A549 treated with AZD9567 at 1 μM for 4 hours (cell line): ENCODE measurements around the gene NELFB. TPM values are rescaled to one million over a fixed set of nuclear protein-coding genes. Genes with fewer than 3 reads are reported as not detected.

Experiments
- total RNA-seq: library from RNA; stranded (reverse); fragments of 200-300 nt; extraction: Qiagen RNA extraction; gene quantifications from 5 replicates; pipeline ENCODE4 v1.2.3, GENCODE V29; 2022; ENCODE audit not compliant: insufficient read depth

The NELFB gene
- total RNA-seq = 48.5 to 62.6 TPM (median 57.4 TPM) in 5 replicates

GRCh38 chr9:137254624-137255447 is at the start of gene NELFB:
TSS of gene NELFB (plus strand) at chr9:137255327.

GRCh38 chr9:137222190-137223077 is 32.7 kb upstream of the NELFB start, which contains the start of gene RNF208:
TSS of gene RNF208 (minus strand) at chr9:137222240. CDS start at chr9:137221212, 1,028 bp downstream.

GRCh38 chr9:137224830-137225694 is 30.1 kb upstream of the NELFB start, which contains the start of gene CYSRT1:
TSS of gene CYSRT1 (plus strand) at chr9:137225174. CDS start at chr9:137225622, 448 bp downstream.

GRCh38 chr9:137227054-137227852 is 27.9 kb upstream of the NELFB start, which contains the start of gene RNF224:
TSS of gene RNF224 (plus strand) at chr9:137227502. CDS start at chr9:137228336, 834 bp downstream.

GRCh38 chr9:137230705-137231371 is 24.3 kb upstream of the NELFB start, which contains the start of gene SLC34A3:
TSS of gene SLC34A3 (plus strand) at chr9:137230901. CDS start at chr9:137231703, 802 bp downstream.

GRCh38 chr9:137240841-137241489 is 14.2 kb upstream of the NELFB start, which contains the start of gene TUBB4B:
TSS of gene TUBB4B (plus strand) at chr9:137241287. CDS start at chr9:137241361, 74 bp downstream.

GRCh38 chr9:137251194-137251461 is 4.0 kb upstream of the NELFB start, which contains the start of gene STPG3:
TSS of gene STPG3 (plus strand) at chr9:137251286. CDS start at chr9:137251287, 1 bp downstream.

GRCh38 chr9:137277329-137278041 is 22.4 kb downstream of the NELFB start, which contains the start of gene TOR4A:
TSS of gene TOR4A (plus strand) at chr9:137277726. CDS start at chr9:137278690, 964 bp downstream.

GRCh38 chr9:137302118-137302448 is 47.0 kb downstream of the NELFB start, which contains the start of gene NRARP:
TSS of gene NRARP (minus strand) at chr9:137302271. CDS start at chr9:137301928, 343 bp downstream.

Other genes starting within 250 kb of the NELFB start
- gene ABCA2, start 227.1 kb upstream of the NELFB start, total RNA-seq = 20.0 to 29.5 TPM (median 27.5 TPM) in 5 replicates
- 0.03 to 0.09 TPM (median 0.03 TPM) in 4 of 5 replicates, not detected in the other for gene FUT7, start 223.2 kb upstream of the NELFB start, total RNA-seq
- gene NPDC1, start 209.2 kb upstream of the NELFB start, total RNA-seq = 49.4 to 88.3 TPM (median 87.7 TPM) in 5 replicates
- gene ENTPD2, start 201.3 kb upstream of the NELFB start, total RNA-seq = 1.4 to 3.0 TPM (median 2.6 TPM) in 5 replicates
- gene SAPCD2, start 184.8 kb upstream of the NELFB start, total RNA-seq = 14.9 to 28.4 TPM (median 24.6 TPM) in 5 replicates
- 9.8 to 16.4 TPM (median 11.7 TPM) in 5 replicates for gene UAP1L1, start 177.8 kb upstream of the NELFB start, total RNA-seq
- gene MAN1B1, start 168.3 kb upstream of the NELFB start, total RNA-seq = 40.8 to 56.5 TPM (median 52.7 TPM) in 5 replicates
- 65.1 to 122 TPM (median 115 TPM) in 5 replicates for gene DPP7, start 140.6 kb upstream of the NELFB start, total RNA-seq
- 0.19 to 0.95 TPM (median 0.29 TPM) in 4 of 5 replicates, not detected in the other for gene GRIN1, start 116.2 kb upstream of the NELFB start, total RNA-seq
- 0.99 to 1.8 TPM (median 1.3 TPM) in 4 of 5 replicates, not detected in the other for gene LRRC26, start 85.3 kb upstream of the NELFB start, total RNA-seq
- not detected in 5 replicates for gene TMEM210, start 83.3 kb upstream of the NELFB start, total RNA-seq
- 23.3 to 39.2 TPM (median 38.3 TPM) in 5 replicates for gene ANAPC2, start 66.8 kb upstream of the NELFB start, total RNA-seq
- 119 to 158 TPM (median 150 TPM) in 5 replicates for gene SSNA1, start 66.7 kb upstream of the NELFB start, total RNA-seq
- gene TPRN, start 54.6 kb upstream of the NELFB start, total RNA-seq = 9.3 to 14.1 TPM (median 12.9 TPM) in 5 replicates
- 32.0 to 48.4 TPM (median 46.4 TPM) in 5 replicates for gene TMEM203, start 49.7 kb upstream of the NELFB start, total RNA-seq
- gene NDOR1, start 49.6 kb upstream of the NELFB start, total RNA-seq = 10.9 to 20.2 TPM (median 20.0 TPM) in 5 replicates
- 1.7 to 2.3 TPM (median 1.8 TPM) in 4 of 5 replicates, not detected in the other for gene RNF208, start 33.1 kb upstream of the NELFB start, total RNA-seq
- gene CYSRT1, start 30.2 kb upstream of the NELFB start, total RNA-seq = 1.7 to 4.2 TPM (median 3.2 TPM) in 5 replicates
- 0.17 to 0.29 TPM (median 0.22 TPM) in 4 of 5 replicates, not detected in the other for gene RNF224, start 27.8 kb upstream of the NELFB start, total RNA-seq
- gene SLC34A3, start 24.4 kb upstream of the NELFB start, total RNA-seq = 0.06 to 0.14 TPM (median 0.10 TPM) in 4 of 5 replicates, not detected in the other
- 802 to 950 TPM (median 862 TPM) in 5 replicates for gene TUBB4B, start 14.0 kb upstream of the NELFB start, total RNA-seq
- gene STPG3, start 4.0 kb upstream of the NELFB start, total RNA-seq = not detected in 5 replicates
- gene TOR4A, start 22.4 kb downstream of the NELFB start, total RNA-seq = 15.9 to 26.2 TPM (median 25.4 TPM) in 5 replicates
- gene NRARP, start 46.9 kb downstream of the NELFB start, total RNA-seq = 3.9 to 6.3 TPM (median 4.6 TPM) in 5 replicates
- gene EXD3, start 167.8 kb downstream of the NELFB start, total RNA-seq = 5.9 to 7.2 TPM (median 6.7 TPM) in 5 replicates
- gene NOXA1, start 168.1 kb downstream of the NELFB start, total RNA-seq = 1.3 to 2.0 TPM (median 1.9 TPM) in 4 of 5 replicates, not detected in the other
- 0.19 to 0.28 TPM (median 0.25 TPM) in 4 of 5 replicates, not detected in the other for gene ENTPD8, start 186.0 kb downstream of the NELFB start, total RNA-seq
- gene NSMF, start 204.0 kb downstream of the NELFB start, total RNA-seq = 35.0 to 48.0 TPM (median 47.3 TPM) in 5 replicates